Mesothelial cell of epicardium (in vitro differentiated cells): ENCODE data around the gene CALHM3. TPM values are rescaled to one million over a fixed set of nuclear protein-coding genes. Genes with fewer than 3 reads are reported as not detected.
"Not testable (repeated sequence)": the region's sequence is repeated elsewhere in the genome, so short reads cannot be mapped to it uniquely, and the experiment has no call there.

Source experiments
- DNase-seq, 2 experiments: peaks; one replicate each; pipeline ENCODE4 v3.0.0; 2021; ENCODE audit warnings: low spot score in 2 of 2; ENCODE audit not compliant: unreplicated experiment in 2 of 2
- H3K27ac Mint-ChIP-seq: 2 replicates; pipeline ENCODE4 v1.8.0; 2021; ENCODE audit warnings: mixed read lengths
- H3K27me3 Mint-ChIP-seq: 2 replicates; pipeline ENCODE4 v1.8.0; 2021; ENCODE audit warnings: low read depth, mixed read lengths
- H3K36me3 Mint-ChIP-seq: 2 replicates; pipeline ENCODE4 v1.8.0; 2021; ENCODE audit warnings: mixed read lengths
- H3K4me1 Mint-ChIP-seq: 2 replicates; pipeline ENCODE4 v1.8.0; 2021; ENCODE audit warnings: mixed read lengths
- H3K4me3 Mint-ChIP-seq: 2 replicates; pipeline ENCODE4 v1.8.0; 2021; ENCODE audit warnings: mild to moderate bottlenecking, moderate library complexity, mixed read lengths
- H3K9me3 Mint-ChIP-seq: 2 replicates; pipeline ENCODE4 v1.8.0; 2021; ENCODE audit warnings: mixed read lengths
- CTCF ChIP-seq: fragments of 200-600 bp; sonication (generic); IDR thresholded peaks from one replicate; pipeline ENCODE4 v1.5.0; 2021; ENCODE audit warnings: antibody characterized with exemption; ENCODE audit not compliant: unreplicated experiment
- total RNA-seq: library from RNA; stranded (reverse); gene quantifications from 3 replicates; pipeline ENCODE4 v1.2.1, GENCODE V29; 2021

The CALHM3 gene
- total RNA-seq, 1 donor from 2014 or later, result not detected

GRCh38 chr10:103492655-103493261, 13.7 kb upstream of the CALHM3 start:
- Mint-ChIP-seq H3K27me3 (peaks cover 63% of the 10 kb centered on the region), H3K36me3 (no peaks in the 10 kb centered on the region), H3K27ac (no peak overlapping the region), H3K9me3 (no peaks in the 10 kb centered on the region), H3K4me1 (peaks cover 25% of the 10 kb centered on the region), H3K4me3 (peak overlapping the region; percentile 76)
- no peak for DNase-seq
- no peak for TF ChIP-seq CTCF

- H3K4me1 Mint-ChIP-seq, result peaks cover 25% of the 10 kb centered on the region
- peak overlapping the region; percentile 17 for H3K27ac Mint-ChIP-seq
- H3K4me3 Mint-ChIP-seq, result peak overlapping the region; percentile 76
- no peaks in the 10 kb centered on the region for H3K9me3 Mint-ChIP-seq
- no peak for TF ChIP-seq CTCF
- no peak for DNase-seq
- H3K36me3 Mint-ChIP-seq, result no peaks in the 10 kb centered on the region
- H3K27me3 Mint-ChIP-seq, result peaks cover 54% of the 10 kb centered on the region
Observed at GRCh38 chr10:103491729-103492364, 12.8 kb upstream of the CALHM3 start.

DNA sequence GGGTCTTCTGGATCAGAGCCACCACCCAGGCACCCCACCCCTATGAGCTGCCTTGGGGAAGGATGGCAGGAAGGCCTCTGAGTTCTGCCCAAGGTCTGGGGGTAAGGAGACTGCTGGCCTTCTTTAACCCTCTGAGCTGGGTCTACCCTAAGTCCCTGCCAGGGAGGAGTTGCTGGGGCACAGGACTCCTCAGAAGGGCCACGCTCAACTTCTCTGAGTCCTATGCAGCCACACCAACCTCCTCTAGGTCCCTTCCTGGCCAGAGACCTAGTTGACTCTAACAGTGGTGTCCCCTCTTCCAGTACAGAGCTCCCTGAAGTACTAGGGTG, 11.9 kb upstream of the CALHM3 start:
- peaks cover 45% of the 10 kb centered on the region for H3K27me3 Mint-ChIP-seq
- no peak overlapping the region for H3K27ac Mint-ChIP-seq
- no peak for TF ChIP-seq CTCF
- peaks cover 29% of the 10 kb centered on the region for H3K4me1 Mint-ChIP-seq
- no peaks in the 10 kb centered on the region for H3K36me3 Mint-ChIP-seq
- H3K9me3 Mint-ChIP-seq, result no peaks in the 10 kb centered on the region
- no peak for DNase-seq
- no peak overlapping the region for H3K4me3 Mint-ChIP-seq

GRCh38 chr10:103487410-103487708, 8.3 kb upstream of the CALHM3 start:
- Mint-ChIP-seq H3K27me3 (peaks cover 16% of the 10 kb centered on the region), H3K4me1 (peaks cover 20% of the 10 kb centered on the region), H3K27ac (no peak overlapping the region), H3K9me3 (no peaks in the 10 kb centered on the region), H3K4me3 (no peak overlapping the region), H3K36me3 (no peaks in the 10 kb centered on the region)
- DNase-seq, result no peak
- TF ChIP-seq CTCF, result no peak

- H3K4me3 Mint-ChIP-seq, DNase-seq, H3K36me3 Mint-ChIP-seq, H3K27ac Mint-ChIP-seq, H3K9me3 Mint-ChIP-seq: not testable (repeated sequence)
- peaks cover 11% of the 10 kb centered on the region for H3K27me3 Mint-ChIP-seq
- peaks cover 14% of the 10 kb centered on the region for H3K4me1 Mint-ChIP-seq
Observed at GRCh38 chr10:103486635-103487409, 7.8 kb upstream of the CALHM3 start.

DNA sequence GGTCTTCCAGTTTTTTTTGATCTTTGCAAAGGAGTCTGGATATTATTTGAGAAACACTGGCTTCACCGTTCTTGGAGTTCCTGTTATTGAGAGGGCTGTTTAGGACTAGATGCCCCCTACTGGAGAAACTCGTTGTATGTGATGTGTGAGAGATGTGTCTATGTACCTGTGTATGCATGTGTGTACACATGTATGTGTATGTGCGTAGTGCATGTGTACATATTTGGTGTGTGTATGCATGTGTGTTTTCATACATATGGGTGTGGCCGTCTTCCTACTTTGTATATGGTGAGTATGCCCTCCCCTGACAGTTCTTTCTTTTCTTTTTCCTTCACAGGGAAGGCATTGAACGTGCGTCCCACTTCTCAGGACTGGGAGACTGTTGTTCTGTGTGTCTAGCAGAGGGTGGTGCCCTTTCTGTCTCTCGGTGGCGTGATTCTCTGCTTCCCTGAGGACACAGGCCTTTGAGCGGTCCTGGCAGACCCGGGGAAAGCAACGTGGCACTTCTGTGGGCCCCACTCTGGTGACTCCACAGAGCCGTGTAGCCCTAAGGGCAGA, 3.0 kb upstream of the CALHM3 start:
- Mint-ChIP-seq H3K9me3 (no peaks in the 10 kb centered on the region), H3K4me1 (peaks cover 8% of the 10 kb centered on the region), H3K36me3 (no peaks in the 10 kb centered on the region), H3K27ac (no peak overlapping the region), H3K4me3 (no peak overlapping the region), H3K27me3 (peaks cover 5% of the 10 kb centered on the region)
- peak; percentile 47 for TF ChIP-seq CTCF
- DNase-seq, result no peak
